Measurements from ENCODE around the gene CTSE.

CTSE gene

GRCh38 chr1:206011057-206011456, 12.6 kb downstream of the CTSE start:
- no peak for DNase-seq (ENCODE audit: extremely low read depth, low read depth)
- H3K4me3 ChIP-seq (replicated peaks; ENCODE audit: low read depth, low read length) = no peak overlapping the region
- no peak for TF ChIP-seq CTCF (IDR thresholded peaks at IDR 0.05; ENCODE audit: low read depth, low read length, missing control alignments)

- no peak for TF ChIP-seq CTCF (IDR thresholded peaks at IDR 0.05; ENCODE audit: low read depth, low read length, missing control alignments)
- DNase-seq (ENCODE audit: extremely low read depth, low read depth) = no peak
- H3K4me3 ChIP-seq (replicated peaks; ENCODE audit: low read depth, low read length) = no peak overlapping the region
Measured at GRCh38 chr1:206010060-206010459, 13.6 kb downstream of the CTSE start.

GRCh38 chr1:206006946-206007345, 16.7 kb downstream of the CTSE start:
- no peak for DNase-seq (ENCODE audit: extremely low read depth, low read depth)
- no peak overlapping the region for H3K4me3 ChIP-seq (replicated peaks; ENCODE audit: low read depth, low read length)
- TF ChIP-seq CTCF (IDR thresholded peaks at IDR 0.05; ENCODE audit: low read depth, low read length, missing control alignments) = no peak

- DNase-seq (ENCODE audit: extremely low read depth, low read depth) = no peak
- TF ChIP-seq CTCF (IDR thresholded peaks at IDR 0.05; ENCODE audit: low read depth, low read length, missing control alignments) = no peak
- H3K4me3 ChIP-seq (replicated peaks; ENCODE audit: low read depth, low read length) = no peak overlapping the region
Measured at GRCh38 chr1:206005778-206006180, 17.9 kb downstream of the CTSE start.

- H3K4me3 ChIP-seq (replicated peaks; ENCODE audit: low read depth, low read length) = no peak overlapping the region
- DNase-seq (ENCODE audit: extremely low read depth, low read depth) = no peak
- TF ChIP-seq CTCF (IDR thresholded peaks at IDR 0.05; ENCODE audit: low read depth, low read length, missing control alignments) = no peak
Measured at GRCh38 chr1:206005234-206005633, 18.5 kb downstream of the CTSE start.

- no peak overlapping the region for H3K4me3 ChIP-seq (replicated peaks; ENCODE audit: low read depth, low read length)
- no peak for TF ChIP-seq CTCF (IDR thresholded peaks at IDR 0.05; ENCODE audit: low read depth, low read length, missing control alignments)
- DNase-seq (ENCODE audit: extremely low read depth, low read depth) = no peak
Measured at GRCh38 chr1:206004826-206005225, 18.9 kb downstream of the CTSE start.
